ENCODE data around the gene CALHM4.

DNA sequence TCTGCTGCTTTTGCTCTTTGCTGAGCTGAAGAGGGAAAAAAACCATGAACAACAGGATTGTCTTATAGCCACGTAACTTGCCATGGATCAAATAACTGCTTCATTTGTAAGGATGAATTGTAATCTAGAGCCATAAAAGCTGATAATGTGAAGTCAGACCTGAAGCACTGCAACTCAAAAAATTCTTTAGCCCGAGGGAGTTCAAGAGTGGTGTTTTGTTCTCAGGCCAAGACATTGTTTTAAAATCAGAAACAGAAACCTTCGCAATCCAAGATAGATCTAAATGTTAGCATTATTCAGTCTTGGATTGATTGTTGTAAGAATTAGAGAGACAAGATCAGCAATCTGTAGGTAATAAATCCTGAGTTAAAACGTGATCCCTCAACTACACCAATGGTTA lies 7.9 kb upstream of the CALHM4 start, which contains the start of gene TRAPPC3L:
- TF ChIP-seq POLR2A (IDR thresholded peaks at IDR 0.05) (no peak), CTCF (IDR thresholded peaks at IDR 0.05) (no peak)
